Ovary (tissue), 3 donors: ENCODE results near the gene CHD9.

Experiments used
- EP300 ChIP-seq: sonication (generic); formaldehyde crosslinking; IDR thresholded peaks from one replicate; pipeline ENCODE4 v1.6.1; 2017; ENCODE audit warnings: antibody characterized with exemption
- POLR2A ChIP-seq: fragments of 450-650 bp; IDR thresholded peaks from one replicate; pipeline ENCODE4 v1.6.1; 2017; ENCODE audit warnings: antibody characterized with exemption, mild to moderate bottlenecking, moderate library complexity
- TF ChIP-seq, protein P1 (sequence below), 3 donors: fragments of 450-650 bp in 2 of 3; fragments of 200-600 bp in 1 of 3; IDR thresholded peaks; one replicate each; pipeline versions ENCODE4 v1.5.1 to v1.8.0; 2016 to 2022; ENCODE audit warnings: antibody characterized with exemption in 3 of 3, mild to moderate bottlenecking in 1 of 3
- donor health status: DM: no; HTN: no; CAD: no.

DNA sequence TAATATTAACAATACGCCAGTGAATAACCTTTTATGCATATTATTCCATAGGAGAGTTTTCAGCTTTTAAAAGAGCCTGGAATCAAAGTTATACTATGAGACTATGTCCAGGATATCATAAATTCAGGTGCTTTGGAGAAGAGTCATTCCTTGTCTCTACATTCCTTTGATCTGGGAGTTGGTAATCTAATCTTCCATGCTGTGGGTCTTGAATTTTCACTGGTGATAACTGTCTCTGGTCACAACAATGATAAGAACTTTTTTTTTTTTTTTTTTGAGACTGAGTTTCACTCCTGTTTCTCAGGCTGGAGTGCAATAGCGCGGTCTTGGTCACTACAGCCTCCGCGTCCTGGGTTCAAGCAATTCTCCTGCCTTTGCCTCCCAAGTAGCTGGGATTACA is 50.8 kb downstream of the CHD9 start:
- TF ChIP-seq, protein P1, sequence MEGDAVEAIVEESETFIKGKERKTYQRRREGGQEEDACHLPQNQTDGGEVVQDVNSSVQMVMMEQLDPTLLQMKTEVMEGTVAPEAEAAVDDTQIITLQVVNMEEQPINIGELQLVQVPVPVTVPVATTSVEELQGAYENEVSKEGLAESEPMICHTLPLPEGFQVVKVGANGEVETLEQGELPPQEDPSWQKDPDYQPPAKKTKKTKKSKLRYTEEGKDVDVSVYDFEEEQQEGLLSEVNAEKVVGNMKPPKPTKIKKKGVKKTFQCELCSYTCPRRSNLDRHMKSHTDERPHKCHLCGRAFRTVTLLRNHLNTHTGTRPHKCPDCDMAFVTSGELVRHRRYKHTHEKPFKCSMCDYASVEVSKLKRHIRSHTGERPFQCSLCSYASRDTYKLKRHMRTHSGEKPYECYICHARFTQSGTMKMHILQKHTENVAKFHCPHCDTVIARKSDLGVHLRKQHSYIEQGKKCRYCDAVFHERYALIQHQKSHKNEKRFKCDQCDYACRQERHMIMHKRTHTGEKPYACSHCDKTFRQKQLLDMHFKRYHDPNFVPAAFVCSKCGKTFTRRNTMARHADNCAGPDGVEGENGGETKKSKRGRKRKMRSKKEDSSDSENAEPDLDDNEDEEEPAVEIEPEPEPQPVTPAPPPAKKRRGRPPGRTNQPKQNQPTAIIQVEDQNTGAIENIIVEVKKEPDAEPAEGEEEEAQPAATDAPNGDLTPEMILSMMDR (IDR thresholded peaks at IDR 0.05): no peak
- TF ChIP-seq EP300 (no peak), POLR2A (no peak)
